Peyer's patch (tissue), 4 donors: ENCODE results near the gene NXT1. TPM values are rescaled to one million over a fixed set of nuclear protein-coding genes. Genes with fewer than 3 reads are reported as not detected.

Source experiments
- DNase-seq, 3 donors: peaks; one replicate each; pipeline ENCODE4 v3.0.0-alpha.2; 2017 to 2019
- H3K27ac ChIP-seq, 4 donors: fragments of 200-600 bp; sonication (generic); one replicate each; pipeline ENCODE4 v1.5.1; 2016 to 2019
- H3K27me3 ChIP-seq, 2 donors: fragments of 200-600 bp; sonication (generic); one replicate each; pipeline ENCODE4 v1.5.1; 2019
- H3K36me3 ChIP-seq, 3 donors: fragments of 200-600 bp; sonication (generic); one replicate each; pipeline ENCODE4 v1.5.1; 2016 to 2019
- H3K4me1 ChIP-seq, 4 donors: fragments of 200-600 bp; sonication (generic); one replicate each; pipeline ENCODE4 v1.5.1; 2016 to 2019
- H3K4me3 ChIP-seq, 4 donors: fragments of 200-600 bp; sonication (generic); 1 replicate in 3 of 4; 2 replicates in 1 of 4; pipeline ENCODE4 v1.5.1; 2016 to 2019; ENCODE audit warnings: mild to moderate bottlenecking in 1 of 4
- H3K9me3 ChIP-seq, 4 donors: fragments of 200-600 bp; sonication (generic); one replicate each; pipeline ENCODE4 v1.5.1; 2016 to 2019; ENCODE audit warnings: mild to moderate bottlenecking in 1 of 4
- POLR2A ChIP-seq, 2 donors: fragments of 450-650 bp; IDR thresholded peaks; one replicate each; pipeline ENCODE4 v1.5.1; 2017; ENCODE audit warnings: antibody characterized with exemption in 2 of 2, mild to moderate bottlenecking in 2 of 2, moderate library complexity in 2 of 2
- total RNA-seq, 4 donors: library from RNA; depleted of rRNA; stranded (reverse); fragments of >200 nt; gene quantifications; one replicate each; pipeline ENCODE4 v1.1.0, GENCODE V29; 2016
- TF ChIP-seq, protein P1 (sequence below), 6 experiments: fragments of 450-650 bp in 4 of 6; fragments of 200-600 bp in 2 of 6; sonication (generic) in 1 of 6; IDR thresholded peaks; one replicate each; pipeline ENCODE4 v1.5.1; 2017 to 2019; ENCODE audit warnings: antibody characterized with exemption in 6 of 6, mild to moderate bottlenecking in 3 of 6, moderate library complexity in 1 of 6

NXT1 gene
- total RNA-seq, 4 donors from 2014 or later, result 5.4 to 23.1 (median 7.9) TPM

DNA sequence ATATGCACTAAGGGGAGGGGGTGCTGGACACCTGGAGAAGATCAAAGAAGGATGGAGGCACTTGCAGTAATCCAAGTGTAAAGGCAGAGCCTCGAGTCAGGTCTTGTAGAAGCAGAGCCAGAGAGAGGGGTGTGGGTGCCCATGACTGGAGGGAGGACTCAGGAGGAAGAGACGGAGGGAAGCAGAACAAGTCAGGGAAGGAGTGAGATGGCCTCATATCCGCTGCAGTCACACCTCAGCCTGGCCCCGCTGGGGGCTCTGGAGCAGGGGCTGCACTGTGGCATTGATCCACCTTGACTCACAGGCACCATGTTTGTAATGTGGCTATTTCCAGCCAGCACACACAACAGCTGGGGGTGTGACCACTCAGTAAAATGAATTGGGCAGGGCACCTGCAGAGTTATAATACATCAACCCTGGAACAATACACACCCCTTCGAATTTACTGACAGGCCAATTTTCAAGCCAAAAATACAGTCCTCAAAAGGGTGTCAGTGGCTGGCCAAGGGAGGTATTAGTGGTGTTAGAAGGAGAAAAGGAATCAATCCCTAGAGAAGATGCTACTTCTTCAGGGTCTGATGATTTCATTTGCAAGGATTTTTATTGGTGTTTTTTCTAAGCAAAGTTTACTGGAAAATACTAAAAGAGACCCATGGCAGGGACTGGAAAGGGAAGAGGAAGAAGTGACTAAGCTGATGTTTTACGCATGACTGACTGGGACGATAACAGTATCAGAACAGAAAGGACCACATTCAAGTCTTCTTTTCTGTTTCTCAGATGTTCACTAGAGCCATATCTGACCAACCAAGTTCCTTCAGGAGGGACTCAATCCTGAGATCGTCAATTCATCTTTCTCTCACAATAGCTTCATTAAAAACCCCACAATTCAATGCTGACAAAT is 18.9 kb upstream of the NXT1 start:
- Histone ChIP-seq H3K9me3 (no peaks in the 10 kb centered on the region), H3K4me1 (no peaks in the 10 kb centered on the region), H3K4me3 (no peak overlapping the region), H3K36me3 (no peaks in the 10 kb centered on the region), H3K27ac (no peak overlapping the region), H3K27me3 (no peaks in the 10 kb centered on the region)
- peak in 1 of 3 donors; percentile 10 for DNase-seq
- TF ChIP-seq, protein P1, sequence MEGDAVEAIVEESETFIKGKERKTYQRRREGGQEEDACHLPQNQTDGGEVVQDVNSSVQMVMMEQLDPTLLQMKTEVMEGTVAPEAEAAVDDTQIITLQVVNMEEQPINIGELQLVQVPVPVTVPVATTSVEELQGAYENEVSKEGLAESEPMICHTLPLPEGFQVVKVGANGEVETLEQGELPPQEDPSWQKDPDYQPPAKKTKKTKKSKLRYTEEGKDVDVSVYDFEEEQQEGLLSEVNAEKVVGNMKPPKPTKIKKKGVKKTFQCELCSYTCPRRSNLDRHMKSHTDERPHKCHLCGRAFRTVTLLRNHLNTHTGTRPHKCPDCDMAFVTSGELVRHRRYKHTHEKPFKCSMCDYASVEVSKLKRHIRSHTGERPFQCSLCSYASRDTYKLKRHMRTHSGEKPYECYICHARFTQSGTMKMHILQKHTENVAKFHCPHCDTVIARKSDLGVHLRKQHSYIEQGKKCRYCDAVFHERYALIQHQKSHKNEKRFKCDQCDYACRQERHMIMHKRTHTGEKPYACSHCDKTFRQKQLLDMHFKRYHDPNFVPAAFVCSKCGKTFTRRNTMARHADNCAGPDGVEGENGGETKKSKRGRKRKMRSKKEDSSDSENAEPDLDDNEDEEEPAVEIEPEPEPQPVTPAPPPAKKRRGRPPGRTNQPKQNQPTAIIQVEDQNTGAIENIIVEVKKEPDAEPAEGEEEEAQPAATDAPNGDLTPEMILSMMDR (IDR thresholded peaks at IDR 0.05), result no peak
- TF ChIP-seq POLR2A (IDR thresholded peaks at IDR 0.05), result no peak

GRCh38 chr20:23332467-23332866 is 18.1 kb upstream of the NXT1 start:
- no peak for TF ChIP-seq POLR2A (IDR thresholded peaks at IDR 0.05)
- TF ChIP-seq, protein P1 (IDR thresholded peaks at IDR 0.05), result no peak
- DNase-seq, result no peak

DNA sequence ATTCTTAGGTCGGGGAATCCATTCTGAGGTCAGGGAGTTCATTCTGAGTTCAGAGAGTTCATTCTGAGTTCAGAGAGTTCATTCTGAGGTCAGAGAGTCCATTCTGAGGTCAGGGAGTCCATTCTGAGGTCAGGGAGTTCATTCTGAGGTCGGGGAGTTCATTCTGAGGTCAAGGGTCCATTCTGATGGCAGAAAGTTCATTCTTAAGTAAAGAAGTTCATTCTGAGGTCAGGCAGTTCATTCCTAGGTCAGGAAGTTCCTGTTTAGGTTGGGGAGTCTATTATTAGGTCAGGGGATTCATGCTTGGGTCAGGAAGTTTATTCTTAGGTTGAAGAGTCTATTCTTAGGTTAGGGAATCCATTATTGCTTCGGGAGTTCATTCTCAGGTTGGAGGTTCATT is 16.5 kb upstream of the NXT1 start:
- Histone ChIP-seq H3K36me3 (no peaks in the 10 kb centered on the region), H3K4me1 (no peaks in the 10 kb centered on the region), H3K27me3 (no peaks in the 10 kb centered on the region), H3K27ac (peak overlapping the region in 1 of 4 donors; percentile 10), H3K9me3 (no peaks in the 10 kb centered on the region), H3K4me3 (no peak overlapping the region)
- TF ChIP-seq POLR2A (IDR thresholded peaks at IDR 0.05), result no peak
- TF ChIP-seq, protein P1 (IDR thresholded peaks at IDR 0.05), result no peak
- DNase-seq, result no peak

More at GRCh38 chr20:23332467-23332866, 18.1 kb upstream of the NXT1 start:
- Histone ChIP-seq H3K36me3 (no peaks in the 10 kb centered on the region), H3K27me3 (no peaks in the 10 kb centered on the region), H3K27ac (no peak overlapping the region), H3K4me3 (no peak overlapping the region), H3K9me3 (no peaks in the 10 kb centered on the region), H3K4me1 (no peaks in the 10 kb centered on the region)

GRCh38 chr20:23335521-23335920 is 15.1 kb upstream of the NXT1 start:
- Histone ChIP-seq H3K36me3 (no peaks in the 10 kb centered on the region), H3K4me3 (no peak overlapping the region), H3K4me1 (no peaks in the 10 kb centered on the region), H3K27me3 (no peaks in the 10 kb centered on the region), H3K9me3 (no peaks in the 10 kb centered on the region), H3K27ac (no peak overlapping the region)
- DNase-seq, result peak in 1 of 3 donors; percentile 38
- no peak for TF ChIP-seq POLR2A (IDR thresholded peaks at IDR 0.05)
- TF ChIP-seq, protein P1 (IDR thresholded peaks at IDR 0.05), result no peak

- H3K9me3 ChIP-seq, result no peaks in the 10 kb centered on the region
- H3K36me3 ChIP-seq, result no peaks in the 10 kb centered on the region
- no peak overlapping the region for H3K4me3 ChIP-seq
- DNase-seq, result peak in 1 of 3 donors; percentile 51
- H3K4me1 ChIP-seq, result no peaks in the 10 kb centered on the region
- H3K27ac ChIP-seq, result no peak overlapping the region
- TF ChIP-seq, protein P1 (IDR thresholded peaks at IDR 0.05), result no peak
- TF ChIP-seq POLR2A (IDR thresholded peaks at IDR 0.05), result no peak
- H3K27me3 ChIP-seq, result no peaks in the 10 kb centered on the region
These were observed 14.1 kb upstream of the NXT1 start for GRCh38 chr20:23336476-23336875.
